Breast epithelium (tissue), 4 donors: ENCODE results near the gene CCN6. TPM values are rescaled to one million over a fixed set of nuclear protein-coding genes. Genes with fewer than 3 reads are reported as not detected.

Source experiments
- DNase-seq, 2 donors: peaks; one replicate each; pipeline ENCODE4 v3.0.0-alpha.2; 2019; ENCODE audit warnings: low spot score in 2 of 2
- H3K27ac ChIP-seq, 2 donors: fragments of 200-600 bp; sonication (generic) in 1 of 2; one replicate each; pipeline ENCODE4 v1.5.1; 2016 to 2019; ENCODE audit warnings: mild to moderate bottlenecking in 1 of 2
- H3K27me3 ChIP-seq, 2 donors: fragments of 200-600 bp; sonication (generic) in 1 of 2; one replicate each; pipeline versions ENCODE4 v1.5.1 to v1.6.0; 2017 to 2019; ENCODE audit warnings: control low read depth in 1 of 2, mild to moderate bottlenecking in 1 of 2
- H3K36me3 ChIP-seq: fragments of 200-600 bp; one replicate; pipeline ENCODE4 v1.5.1; 2019
- H3K4me1 ChIP-seq, 2 donors: fragments of 200-600 bp; sonication (generic); one replicate each; pipeline ENCODE4 v1.5.1; 2016 to 2019; ENCODE audit warnings: control low read depth in 1 of 2
- H3K4me3 ChIP-seq, 3 donors: fragments of 200-600 bp; sonication (generic); 1 replicate in 2 of 3; 2 replicates in 1 of 3; pipeline ENCODE4 v1.5.1; 2016 to 2019; ENCODE audit warnings: mild to moderate bottlenecking in 3 of 3, moderate library complexity in 2 of 3
- H3K9me3 ChIP-seq, 2 donors: fragments of 200-600 bp; sonication (generic) in 1 of 2; one replicate each; pipeline ENCODE4 v1.5.1; 2016 to 2019; ENCODE audit warnings: control low read depth in 1 of 2
- POLR2A ChIP-seq: fragments of 450-650 bp; IDR thresholded peaks from one replicate; pipeline ENCODE4 v1.6.1; 2016; ENCODE audit warnings: antibody characterized with exemption, mild to moderate bottlenecking, moderate library complexity
- POLR2AphosphoS5 ChIP-seq, 3 donors: sonication (generic); formaldehyde crosslinking; IDR thresholded peaks; one replicate each; pipeline ENCODE4 v1.6.1; 2017; ENCODE audit warnings: antibody characterized with exemption in 3 of 3
- intact Hi-C: fragments of 100-400 bp; cut with DNase I; formaldehyde crosslinking; loops from one replicate; pipeline ENCODE4 v1.15.1; 2023; ENCODE audit warnings: low total_unique reads
- total RNA-seq, 3 donors: library from RNA; depleted of rRNA; stranded (reverse); fragments of >200 nt; gene quantifications; one replicate each; pipeline ENCODE4 v1.1.0, GENCODE V29; 2016
- TF ChIP-seq, protein P1 (sequence below), 3 donors: fragments of 450-650 bp; IDR thresholded peaks; one replicate each; pipeline ENCODE4 v1.5.1; 2016 to 2017; ENCODE audit warnings: antibody characterized with exemption in 3 of 3, mild to moderate bottlenecking in 3 of 3, moderate library complexity in 3 of 3

CCN6 gene
- total RNA-seq, 3 donors from 2014 or later = not detected

DNA sequence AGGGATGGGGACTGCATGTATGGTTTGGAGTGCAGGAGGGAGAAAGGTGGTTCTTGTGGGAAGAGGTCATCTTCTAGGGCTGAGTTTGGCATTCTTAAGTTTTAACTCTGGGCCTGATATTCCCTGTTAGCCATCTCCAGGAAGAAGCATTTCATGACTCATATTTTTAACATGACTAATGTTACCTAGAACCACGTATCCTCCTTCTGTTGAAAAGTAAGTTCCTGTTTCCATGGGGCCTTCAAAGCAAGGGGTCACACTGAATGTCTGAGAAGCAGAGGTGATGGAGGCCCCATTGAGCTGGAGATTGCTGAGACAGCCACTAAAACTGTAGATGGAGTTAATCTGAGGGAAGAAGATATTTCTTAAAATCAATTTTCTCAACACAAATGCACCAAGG, 63.6 kb downstream of the CCN6 start:
- Histone ChIP-seq H3K4me3 (no peak overlapping the region), H3K4me1 (no peaks in the 10 kb centered on the region), H3K36me3 (no peaks in the 10 kb centered on the region), H3K27me3 (no peaks in the 10 kb centered on the region), H3K9me3 (no peaks in the 10 kb centered on the region), H3K27ac (no peak overlapping the region)
- intact Hi-C loops = no loop called here
- no peak for DNase-seq
- TF ChIP-seq, protein P1, sequence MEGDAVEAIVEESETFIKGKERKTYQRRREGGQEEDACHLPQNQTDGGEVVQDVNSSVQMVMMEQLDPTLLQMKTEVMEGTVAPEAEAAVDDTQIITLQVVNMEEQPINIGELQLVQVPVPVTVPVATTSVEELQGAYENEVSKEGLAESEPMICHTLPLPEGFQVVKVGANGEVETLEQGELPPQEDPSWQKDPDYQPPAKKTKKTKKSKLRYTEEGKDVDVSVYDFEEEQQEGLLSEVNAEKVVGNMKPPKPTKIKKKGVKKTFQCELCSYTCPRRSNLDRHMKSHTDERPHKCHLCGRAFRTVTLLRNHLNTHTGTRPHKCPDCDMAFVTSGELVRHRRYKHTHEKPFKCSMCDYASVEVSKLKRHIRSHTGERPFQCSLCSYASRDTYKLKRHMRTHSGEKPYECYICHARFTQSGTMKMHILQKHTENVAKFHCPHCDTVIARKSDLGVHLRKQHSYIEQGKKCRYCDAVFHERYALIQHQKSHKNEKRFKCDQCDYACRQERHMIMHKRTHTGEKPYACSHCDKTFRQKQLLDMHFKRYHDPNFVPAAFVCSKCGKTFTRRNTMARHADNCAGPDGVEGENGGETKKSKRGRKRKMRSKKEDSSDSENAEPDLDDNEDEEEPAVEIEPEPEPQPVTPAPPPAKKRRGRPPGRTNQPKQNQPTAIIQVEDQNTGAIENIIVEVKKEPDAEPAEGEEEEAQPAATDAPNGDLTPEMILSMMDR (IDR thresholded peaks at IDR 0.05) = no peak
- TF ChIP-seq POLR2A = no peak
- no peak for TF ChIP-seq POLR2AphosphoS5 (IDR thresholded peaks at IDR 0.05)

DNA sequence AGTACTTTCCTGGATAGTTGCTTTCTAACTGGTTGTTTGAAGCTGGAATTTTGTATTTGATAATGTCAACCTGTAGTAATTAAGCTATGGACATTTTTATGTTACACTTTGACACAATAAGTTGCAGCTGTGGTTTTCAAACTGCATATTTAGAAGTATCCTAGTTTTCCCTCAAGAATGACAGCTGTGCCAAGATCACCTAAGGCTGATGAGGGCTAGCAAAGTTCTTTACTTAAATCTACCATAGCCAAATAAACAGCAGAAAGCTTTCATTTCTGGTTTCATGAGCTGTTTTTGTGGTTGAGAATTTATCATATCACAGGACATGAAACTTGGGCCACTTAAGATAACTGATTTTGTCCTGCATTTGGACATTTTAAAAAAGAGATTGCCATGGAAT, 64.1 kb downstream of the CCN6 start:
- DNase-seq = no peak
- intact Hi-C loops = no loop called here
- H3K27me3 ChIP-seq = no peaks in the 10 kb centered on the region
- H3K4me3 ChIP-seq = no peak overlapping the region
- no peak for TF ChIP-seq POLR2AphosphoS5 (IDR thresholded peaks at IDR 0.05)
- H3K36me3 ChIP-seq = no peaks in the 10 kb centered on the region
- no peak overlapping the region for H3K27ac ChIP-seq
- no peaks in the 10 kb centered on the region for H3K9me3 ChIP-seq
- no peaks in the 10 kb centered on the region for H3K4me1 ChIP-seq

Other genes with a start within 250 kb of the CCN6 start
- gene FYN, start 180.7 kb upstream of the CCN6 start, total RNA-seq = 100 to 1,000 TPM in 2 of 3 donors, 10 to 100 TPM in 1; 44.8 to 209 (median 111) TPM
- 10 to 100 TPM; 27.7 to 72.4 (median 48.2) TPM for gene TUBE1, start 33.4 kb downstream of the CCN6 start, total RNA-seq
- 10 to 100 TPM in 2 of 3 donors, 1 to 10 TPM in 1; 6.3 to 12.5 (median 10.9) TPM for gene FAM229B, start 33.5 kb downstream of the CCN6 start, total RNA-seq
- 100 to 1,000 TPM in 2 of 3 donors, 10 to 100 TPM in 1; 54.0 to 142 (median 129) TPM for gene LAMA4, start 200.5 kb downstream of the CCN6 start, total RNA-seq